Fibroblast of mammary gland (primary cell): ENCODE data around the gene CCDC187.
"Not testable (repeated sequence)": the region's sequence is repeated elsewhere in the genome, so short reads cannot be mapped to it uniquely, and the experiment has no call there.

Experiments used
- DNase-seq: peaks from one replicate; pipeline ENCODE4 v3.0.0-alpha.2; 2010; ENCODE audit warnings: low read depth
- H3K4me3 ChIP-seq: 2 replicates; pipeline ENCODE4 v1.5.1; 2011; ENCODE audit warnings: low read depth, mild to moderate bottlenecking, low read length, moderate library complexity; ENCODE audit not compliant: control insufficient read depth
- CTCF ChIP-seq: conservative IDR thresholded peaks from 2 replicates; pipeline ENCODE4 v1.5.1; 2011; ENCODE audit warnings: low read depth, low read length, inconsistent platforms; ENCODE audit not compliant: control insufficient read depth, insufficient read depth

CCDC187 gene

GRCh38 chr9:136303825-136304416 lies at the start of gene CCDC187:
Gene CCDC187, minus strand, starts transcription at chr9:136304094. Its CDS starts 264 bp downstream, at chr9:136303830.
- DNase-seq: no peak
- TF ChIP-seq CTCF: no peak
- H3K4me3 ChIP-seq: no peak within 1 kb of the TSS

GRCh38 chr9:136353088-136353487 lies 49.2 kb upstream of the CCDC187 start:
- no peak for DNase-seq
- no peak overlapping the region for H3K4me3 ChIP-seq
- no peak for TF ChIP-seq CTCF

- no peak for DNase-seq
- H3K4me3 ChIP-seq: no peak overlapping the region
- TF ChIP-seq CTCF: no peak
These were observed 48.8 kb upstream of the CCDC187 start for GRCh38 chr9:136352682-136353081.

- not testable (repeated sequence) for DNase-seq, H3K4me3 ChIP-seq
These were observed 48.0 kb upstream of the CCDC187 start for GRCh38 chr9:136351868-136352267.

- DNase-seq: no peak
- H3K4me3 ChIP-seq: no peak overlapping the region
- TF ChIP-seq CTCF: no peak
These were observed 47.4 kb upstream of the CCDC187 start for GRCh38 chr9:136351252-136351800.

- no peak for TF ChIP-seq CTCF
- H3K4me3 ChIP-seq: no peak overlapping the region
- DNase-seq: no peak
These were observed 45.7 kb upstream of the CCDC187 start for GRCh38 chr9:136349546-136349945.

- DNase-seq: no peak
- H3K4me3 ChIP-seq: no peak overlapping the region
- no peak for TF ChIP-seq CTCF
These were observed 44.8 kb upstream of the CCDC187 start for GRCh38 chr9:136348691-136349090.
